GM23338 (cell line): Measurements from ENCODE around the gene MESD. TPM values are rescaled to one million over a fixed set of nuclear protein-coding genes. Genes with fewer than 3 reads are reported as not detected.

Experiments
- ATAC-seq: fragments of 200-7000 bp; cut with Tn5 transposase; 3 replicates; pipeline ENCODE4 v1.9.1; 2020
- DNase-seq: peaks from one replicate; pipeline ENCODE4 v3.0.0-alpha.2; 2015; ENCODE audit warnings: low spot score
- H2AFZ ChIP-seq: fragments of 200-600 bp; sonication (generic); 2 replicates; pipeline ENCODE4 v1.8.0; 2016; ENCODE audit warnings: antibody characterized with exemption, mild to moderate bottlenecking, moderate library complexity
- H3F3A ChIP-seq: fragments of 200-600 bp; sonication (generic); replicated peaks from 2 replicates; pipeline ENCODE4 v1.8.0; 2017; ENCODE audit warnings: antibody characterized with exemption, mixed run types, low read depth
- H3K27ac ChIP-seq: fragments of 200-600 bp; sonication (generic); 2 replicates; pipeline ENCODE4 v1.6.1; 2016; ENCODE audit warnings: low read depth
- H3K27me3 ChIP-seq: fragments of 200-600 bp; sonication (generic); 2 replicates; pipeline ENCODE4 v1.8.0; 2016; ENCODE audit warnings: mild to moderate bottlenecking, mixed run types, moderate library complexity; ENCODE audit not compliant: insufficient read depth
- H3K36me3 ChIP-seq: fragments of 200-600 bp; sonication (generic); 2 replicates; pipeline ENCODE4 v1.8.0; 2016; ENCODE audit warnings: mild to moderate bottlenecking; ENCODE audit not compliant: insufficient read depth
- H3K4me1 ChIP-seq: fragments of 200-600 bp; sonication (generic); 2 replicates; pipeline ENCODE4 v1.8.0; 2016; ENCODE audit warnings: mild to moderate bottlenecking, moderate library complexity; ENCODE audit not compliant: insufficient read depth
- H3K4me2 ChIP-seq: fragments of 200-600 bp; sonication (generic); 2 replicates; pipeline ENCODE4 v1.7.1; 2017; ENCODE audit warnings: mixed run types
- H3K4me3 ChIP-seq: fragments of 200-600 bp; sonication (generic); 2 replicates; pipeline ENCODE4 v1.6.1; 2016; ENCODE audit warnings: mixed run types
- H3K79me2 ChIP-seq: fragments of 200-600 bp; sonication (generic); replicated peaks from 2 replicates; pipeline ENCODE4 v1.8.0; 2017; ENCODE audit warnings: mild to moderate bottlenecking; ENCODE audit not compliant: insufficient read depth
- H3K9me2 ChIP-seq: fragments of 200-600 bp; sonication (generic); 2 replicates; pipeline ENCODE4 v1.8.0; 2017; ENCODE audit not compliant: insufficient read depth
- H4K20me1 ChIP-seq: fragments of 200-600 bp; sonication (generic); replicated peaks from 2 replicates; pipeline ENCODE4 v1.8.0; 2017; ENCODE audit warnings: mild to moderate bottlenecking; ENCODE audit not compliant: insufficient read depth
- H3K27ac Mint-ChIP-seq: 2 replicates; pipeline ENCODE4 v1.8.0; 2020; ENCODE audit warnings: inconsistent platforms, mild to moderate bottlenecking, moderate library complexity, mixed read lengths
- H3K27me3 Mint-ChIP-seq: 3 replicates; pipeline ENCODE4 v1.8.0; 2022; ENCODE audit warnings: low read depth, mild to moderate bottlenecking, moderate library complexity, mixed read lengths, inconsistent platforms; ENCODE audit not compliant: insufficient read depth, poor library complexity
- H3K36me3 Mint-ChIP-seq: 3 replicates; pipeline ENCODE4 v1.8.0; 2021; ENCODE audit warnings: low read depth, mild to moderate bottlenecking, inconsistent platforms, moderate library complexity, mixed read lengths
- H3K4me1 Mint-ChIP-seq: 3 replicates; pipeline ENCODE4 v1.8.0; 2020; ENCODE audit warnings: mild to moderate bottlenecking, inconsistent platforms, mixed read lengths
- H3K4me3 Mint-ChIP-seq: 3 replicates; pipeline ENCODE4 v1.8.0; 2021; ENCODE audit warnings: moderate library complexity, mild to moderate bottlenecking, inconsistent platforms, mixed read lengths
- H3K9me3 Mint-ChIP-seq: 3 replicates; pipeline ENCODE4 v1.8.0; 2020; ENCODE audit warnings: moderate library complexity, mild to moderate bottlenecking, inconsistent platforms, mixed read lengths
- EZH2 ChIP-seq: fragments of 200-600 bp; sonication (generic); IDR thresholded peaks from one replicate; pipeline ENCODE4 v1.8.0; 2017; ENCODE audit warnings: antibody characterized with exemption, mild to moderate bottlenecking, low read depth; ENCODE audit not compliant: unreplicated experiment
- EZH2phosphoT487 ChIP-seq: fragments of 200-600 bp; sonication (generic); IDR thresholded peaks from one replicate; pipeline ENCODE4 v1.8.1; 2018; ENCODE audit warnings: antibody characterized with exemption; ENCODE audit not compliant: unreplicated experiment
- JUNB ChIP-seq: IDR thresholded peaks from one replicate; pipeline ENCODE4 v1.6.1; 2016; ENCODE audit warnings: antibody characterized with exemption; ENCODE audit not compliant: unreplicated experiment
- NANOG ChIP-seq: IDR thresholded peaks from 2 replicates; pipeline ENCODE4 v1.6.1; 2016; ENCODE audit warnings: antibody characterized with exemption, borderline replicate concordance
- STAT1 ChIP-seq: IDR thresholded peaks from one replicate; pipeline ENCODE4 v1.6.1; 2016; ENCODE audit warnings: antibody characterized with exemption; ENCODE audit not compliant: unreplicated experiment
- ZNF114 ChIP-seq: fragments of 250-450 bp; sonication (Bioruptor Pico); IDR thresholded peaks from 2 replicates; pipeline ENCODE4 v1.5.0; 2020; ENCODE audit warnings: mild to moderate bottlenecking, moderate library complexity
- ZNF331 ChIP-seq: fragments of 250-450 bp; sonication (Bioruptor Pico); IDR thresholded peaks from 2 replicates; pipeline ENCODE4 v1.5.0; 2020; ENCODE audit warnings: low read depth, mild to moderate bottlenecking, moderate library complexity
- polyA plus RNA-seq: library from polyadenylated mRNA; unstranded; fragments of >200 nt; fragmentation: Nextera tagmentation; extraction: Ambion mirVana; gene quantifications from 2 replicates; pipeline ENCODE4 v1.2.1, GENCODE V29; 2016
- total RNA-seq: library from RNA; depleted of rRNA; stranded (reverse); fragments of >200 nt; shearing (Covaris generic); gene quantifications from 2 replicates; pipeline ENCODE4 v1.2.3, GENCODE V29; 2014
- TF ChIP-seq, protein P1 (sequence below): fragments of 250-450 bp; sonication (Bioruptor Pico); IDR thresholded peaks from 2 replicates; pipeline ENCODE4 v1.5.0; 2020; ENCODE audit warnings: mild to moderate bottlenecking, moderate library complexity
- TF ChIP-seq, protein P2 (sequence below), 2 experiments: fragments of 200-600 bp in 1 of 2; sonication (generic) in 1 of 2; conservative IDR thresholded peaks; 2 replicates each; pipeline versions ENCODE4 v1.5.1 to v1.6.1; 2016 to 2017; ENCODE audit warnings: antibody characterized with exemption in 2 of 2, low read depth in 2 of 2, mild to moderate bottlenecking in 2 of 2, moderate library complexity in 1 of 2
- TF ChIP-seq, protein P3 (sequence below): IDR thresholded peaks from one replicate; pipeline ENCODE4 v1.6.1; 2018; ENCODE audit warnings: antibody characterized with exemption; ENCODE audit not compliant: unreplicated experiment

The MESD gene
- total and polyA plus RNA-seq, 2 experiments from 2014 or later: 25.6 to 52.7 TPM

DNA sequence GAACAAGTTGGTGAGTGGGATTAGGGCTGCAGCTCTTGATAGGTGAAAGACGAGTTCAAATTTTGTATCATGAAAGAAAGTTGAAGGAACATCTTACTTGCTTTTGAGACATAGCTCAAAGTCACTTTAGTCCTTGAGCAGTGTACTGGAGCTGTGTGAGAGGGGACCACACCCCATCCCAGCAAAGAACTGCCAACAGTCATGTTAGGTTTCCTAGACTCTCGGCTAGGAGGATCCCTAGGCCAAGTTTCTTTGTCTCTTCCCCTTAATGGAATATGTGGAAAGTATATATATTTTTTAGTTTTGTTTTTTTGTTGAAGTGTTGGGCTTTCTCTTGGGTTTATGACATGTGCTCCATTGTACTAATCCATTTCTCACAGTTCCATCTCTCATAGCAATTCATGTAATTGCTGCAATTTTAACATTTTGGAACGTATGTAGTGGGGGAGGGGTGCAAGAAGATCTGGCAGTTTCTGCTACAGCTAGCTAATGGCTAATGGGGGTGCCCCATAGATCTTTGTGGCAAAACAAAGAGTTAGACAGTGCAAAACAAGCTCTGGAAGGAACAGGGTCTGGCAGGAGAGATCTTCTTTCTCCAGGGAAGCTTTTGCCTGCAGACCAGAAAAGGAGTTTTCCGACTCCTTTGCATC lies 36.2 kb upstream of the MESD start:
- no peaks in the 10 kb centered on the region for H3K36me3 ChIP-seq
- no peak overlapping the region for H3K4me3 ChIP-seq
- no peaks in the 10 kb centered on the region for H4K20me1 ChIP-seq
- TF ChIP-seq, protein P1, sequence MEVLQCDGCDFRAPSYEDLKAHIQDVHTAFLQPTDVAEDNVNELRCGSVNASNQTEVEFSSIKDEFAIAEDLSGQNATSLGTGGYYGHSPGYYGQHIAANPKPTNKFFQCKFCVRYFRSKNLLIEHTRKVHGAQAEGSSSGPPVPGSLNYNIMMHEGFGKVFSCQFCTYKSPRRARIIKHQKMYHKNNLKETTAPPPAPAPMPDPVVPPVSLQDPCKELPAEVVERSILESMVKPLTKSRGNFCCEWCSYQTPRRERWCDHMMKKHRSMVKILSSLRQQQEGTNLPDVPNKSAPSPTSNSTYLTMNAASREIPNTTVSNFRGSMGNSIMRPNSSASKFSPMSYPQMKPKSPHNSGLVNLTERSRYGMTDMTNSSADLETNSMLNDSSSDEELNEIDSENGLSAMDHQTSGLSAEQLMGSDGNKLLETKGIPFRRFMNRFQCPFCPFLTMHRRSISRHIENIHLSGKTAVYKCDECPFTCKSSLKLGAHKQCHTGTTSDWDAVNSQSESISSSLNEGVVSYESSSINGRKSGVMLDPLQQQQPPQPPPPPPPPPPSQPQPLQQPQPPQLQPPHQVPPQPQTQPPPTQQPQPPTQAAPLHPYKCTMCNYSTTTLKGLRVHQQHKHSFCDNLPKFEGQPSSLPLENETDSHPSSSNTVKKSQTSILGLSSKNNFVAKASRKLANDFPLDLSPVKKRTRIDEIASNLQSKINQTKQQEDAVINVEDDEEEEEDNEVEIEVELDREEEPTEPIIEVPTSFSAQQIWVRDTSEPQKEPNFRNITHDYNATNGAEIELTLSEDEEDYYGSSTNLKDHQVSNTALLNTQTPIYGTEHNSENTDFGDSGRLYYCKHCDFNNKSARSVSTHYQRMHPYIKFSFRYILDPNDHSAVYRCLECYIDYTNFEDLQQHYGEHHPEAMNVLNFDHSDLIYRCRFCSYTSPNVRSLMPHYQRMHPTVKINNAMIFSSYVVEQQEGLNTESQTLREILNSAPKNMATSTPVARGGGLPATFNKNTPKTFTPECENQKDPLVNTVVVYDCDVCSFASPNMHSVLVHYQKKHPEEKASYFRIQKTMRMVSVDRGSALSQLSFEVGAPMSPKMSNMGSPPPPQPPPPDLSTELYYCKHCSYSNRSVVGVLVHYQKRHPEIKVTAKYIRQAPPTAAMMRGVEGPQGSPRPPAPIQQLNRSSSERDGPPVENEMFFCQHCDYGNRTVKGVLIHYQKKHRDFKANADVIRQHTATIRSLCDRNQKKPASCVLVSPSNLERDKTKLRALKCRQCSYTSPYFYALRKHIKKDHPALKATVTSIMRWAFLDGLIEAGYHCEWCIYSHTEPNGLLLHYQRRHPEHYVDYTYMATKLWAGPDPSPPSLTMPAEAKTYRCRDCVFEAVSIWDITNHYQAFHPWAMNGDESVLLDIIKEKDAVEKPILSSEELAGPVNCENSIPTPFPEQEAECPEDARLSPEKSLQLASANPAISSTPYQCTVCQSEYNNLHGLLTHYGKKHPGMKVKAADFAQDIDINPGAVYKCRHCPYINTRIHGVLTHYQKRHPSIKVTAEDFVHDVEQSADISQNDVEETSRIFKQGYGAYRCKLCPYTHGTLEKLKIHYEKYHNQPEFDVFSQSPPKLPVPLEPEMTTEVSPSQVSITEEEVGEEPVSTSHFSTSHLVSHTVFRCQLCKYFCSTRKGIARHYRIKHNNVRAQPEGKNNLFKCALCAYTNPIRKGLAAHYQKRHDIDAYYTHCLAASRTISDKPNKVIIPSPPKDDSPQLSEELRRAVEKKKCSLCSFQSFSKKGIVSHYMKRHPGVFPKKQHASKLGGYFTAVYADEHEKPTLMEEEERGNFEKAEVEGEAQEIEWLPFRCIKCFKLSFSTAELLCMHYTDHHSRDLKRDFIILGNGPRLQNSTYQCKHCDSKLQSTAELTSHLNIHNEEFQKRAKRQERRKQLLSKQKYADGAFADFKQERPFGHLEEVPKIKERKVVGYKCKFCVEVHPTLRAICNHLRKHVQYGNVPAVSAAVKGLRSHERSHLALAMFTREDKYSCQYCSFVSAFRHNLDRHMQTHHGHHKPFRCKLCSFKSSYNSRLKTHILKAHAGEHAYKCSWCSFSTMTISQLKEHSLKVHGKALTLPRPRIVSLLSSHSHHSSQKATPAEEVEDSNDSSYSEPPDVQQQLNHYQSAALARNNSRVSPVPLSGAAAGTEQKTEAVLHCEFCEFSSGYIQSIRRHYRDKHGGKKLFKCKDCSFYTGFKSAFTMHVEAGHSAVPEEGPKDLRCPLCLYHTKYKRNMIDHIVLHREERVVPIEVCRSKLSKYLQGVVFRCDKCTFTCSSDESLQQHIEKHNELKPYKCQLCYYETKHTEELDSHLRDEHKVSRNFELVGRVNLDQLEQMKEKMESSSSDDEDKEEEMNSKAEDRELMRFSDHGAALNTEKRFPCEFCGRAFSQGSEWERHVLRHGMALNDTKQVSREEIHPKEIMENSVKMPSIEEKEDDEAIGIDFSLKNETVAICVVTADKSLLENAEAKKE (CRISPR knock-in tag): no peak
- TF ChIP-seq, protein P2, sequence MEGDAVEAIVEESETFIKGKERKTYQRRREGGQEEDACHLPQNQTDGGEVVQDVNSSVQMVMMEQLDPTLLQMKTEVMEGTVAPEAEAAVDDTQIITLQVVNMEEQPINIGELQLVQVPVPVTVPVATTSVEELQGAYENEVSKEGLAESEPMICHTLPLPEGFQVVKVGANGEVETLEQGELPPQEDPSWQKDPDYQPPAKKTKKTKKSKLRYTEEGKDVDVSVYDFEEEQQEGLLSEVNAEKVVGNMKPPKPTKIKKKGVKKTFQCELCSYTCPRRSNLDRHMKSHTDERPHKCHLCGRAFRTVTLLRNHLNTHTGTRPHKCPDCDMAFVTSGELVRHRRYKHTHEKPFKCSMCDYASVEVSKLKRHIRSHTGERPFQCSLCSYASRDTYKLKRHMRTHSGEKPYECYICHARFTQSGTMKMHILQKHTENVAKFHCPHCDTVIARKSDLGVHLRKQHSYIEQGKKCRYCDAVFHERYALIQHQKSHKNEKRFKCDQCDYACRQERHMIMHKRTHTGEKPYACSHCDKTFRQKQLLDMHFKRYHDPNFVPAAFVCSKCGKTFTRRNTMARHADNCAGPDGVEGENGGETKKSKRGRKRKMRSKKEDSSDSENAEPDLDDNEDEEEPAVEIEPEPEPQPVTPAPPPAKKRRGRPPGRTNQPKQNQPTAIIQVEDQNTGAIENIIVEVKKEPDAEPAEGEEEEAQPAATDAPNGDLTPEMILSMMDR (conservative IDR thresholded peaks at IDR 0.05; ENCODE audit: low read depth in 2 of 2): no peak
- no peak for TF ChIP-seq ZNF114 (CRISPR knock-in tag)
- TF ChIP-seq, protein P3, sequence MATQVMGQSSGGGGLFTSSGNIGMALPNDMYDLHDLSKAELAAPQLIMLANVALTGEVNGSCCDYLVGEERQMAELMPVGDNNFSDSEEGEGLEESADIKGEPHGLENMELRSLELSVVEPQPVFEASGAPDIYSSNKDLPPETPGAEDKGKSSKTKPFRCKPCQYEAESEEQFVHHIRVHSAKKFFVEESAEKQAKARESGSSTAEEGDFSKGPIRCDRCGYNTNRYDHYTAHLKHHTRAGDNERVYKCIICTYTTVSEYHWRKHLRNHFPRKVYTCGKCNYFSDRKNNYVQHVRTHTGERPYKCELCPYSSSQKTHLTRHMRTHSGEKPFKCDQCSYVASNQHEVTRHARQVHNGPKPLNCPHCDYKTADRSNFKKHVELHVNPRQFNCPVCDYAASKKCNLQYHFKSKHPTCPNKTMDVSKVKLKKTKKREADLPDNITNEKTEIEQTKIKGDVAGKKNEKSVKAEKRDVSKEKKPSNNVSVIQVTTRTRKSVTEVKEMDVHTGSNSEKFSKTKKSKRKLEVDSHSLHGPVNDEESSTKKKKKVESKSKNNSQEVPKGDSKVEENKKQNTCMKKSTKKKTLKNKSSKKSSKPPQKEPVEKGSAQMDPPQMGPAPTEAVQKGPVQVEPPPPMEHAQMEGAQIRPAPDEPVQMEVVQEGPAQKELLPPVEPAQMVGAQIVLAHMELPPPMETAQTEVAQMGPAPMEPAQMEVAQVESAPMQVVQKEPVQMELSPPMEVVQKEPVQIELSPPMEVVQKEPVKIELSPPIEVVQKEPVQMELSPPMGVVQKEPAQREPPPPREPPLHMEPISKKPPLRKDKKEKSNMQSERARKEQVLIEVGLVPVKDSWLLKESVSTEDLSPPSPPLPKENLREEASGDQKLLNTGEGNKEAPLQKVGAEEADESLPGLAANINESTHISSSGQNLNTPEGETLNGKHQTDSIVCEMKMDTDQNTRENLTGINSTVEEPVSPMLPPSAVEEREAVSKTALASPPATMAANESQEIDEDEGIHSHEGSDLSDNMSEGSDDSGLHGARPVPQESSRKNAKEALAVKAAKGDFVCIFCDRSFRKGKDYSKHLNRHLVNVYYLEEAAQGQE: no peak
- no peak for TF ChIP-seq STAT1
- TF ChIP-seq ZNF331 (CRISPR knock-in tag): no peak
- TF ChIP-seq EZH2phosphoT487: no peak
- no peak for TF ChIP-seq JUNB
- TF ChIP-seq NANOG: no peak
- no peak for TF ChIP-seq EZH2
- peaks cover 10% of the 10 kb centered on the region for H3K9me3 Mint-ChIP-seq
- H3K27ac ChIP-seq: no peak overlapping the region
- peaks cover 28% of the 10 kb centered on the region for H3K4me1 Mint-ChIP-seq
- no peak for DNase-seq
- peak overlapping the region; percentile 28; the same call in 1 of the 2 replicates for H2AFZ ChIP-seq
- ATAC-seq: no peak
- no peak overlapping the region for H3K4me2 ChIP-seq
- H3K79me2 ChIP-seq: no peaks in the 10 kb centered on the region
- peaks cover 7% of the 10 kb centered on the region for H3K27me3 Mint-ChIP-seq
- peaks cover 11% of the 10 kb centered on the region; the same call in 2 of the 3 replicates for H3K36me3 Mint-ChIP-seq
- no peaks in the 10 kb centered on the region for H3F3A ChIP-seq
- no peak overlapping the region for H3K27ac Mint-ChIP-seq
- H3K27me3 ChIP-seq: no peaks in the 10 kb centered on the region
- peaks cover 9% of the 10 kb centered on the region for H3K4me1 ChIP-seq
- 0 out of 2 replicates have a peak, but pooled peaks cover 2% of the 10 kb centered on the region for H3K9me2 ChIP-seq
- no peak overlapping the region for H3K4me3 Mint-ChIP-seq
